HCT116 (cell line): ENCODE results near the gene VSIG4. TPM values are rescaled to one million over a fixed set of nuclear protein-coding genes. Genes with fewer than 3 reads are reported as not detected.

Source experiments
- microRNA counts: library from miRNA; unstranded; fragments of <30 nt; microRNA quantifications from one replicate; lab custom pipeline; 2015
- total RNA-seq: library from RNA; stranded (reverse); gene quantifications from one replicate; pipeline ENCODE4 v1.2.1, GENCODE V29; 2021; ENCODE audit not compliant: unreplicated experiment

VSIG4 gene
- total RNA-seq, 1 experiment from 2014 or later, result 0.59 TPM

MicroRNAs encoded within 50 kb of the gene (microRNA counts, 767-probe panel; counts per million panel counts)
- not detected for microRNA hsa-miR-223-3p (lab: Ali Mortazavi, UCI)

Other genes starting within 250 kb of the VSIG4 start
- gene HEPH, start 124.2 kb upstream of the VSIG4 start, total RNA-seq, result 0.44 TPM